Endothelial cell of umbilical vein (primary cell): Measurements from ENCODE around the gene C15orf39. TPM values are rescaled to one million over a fixed set of nuclear protein-coding genes. Genes with fewer than 3 reads are reported as not detected.
A peak's percentile ranks its signal among the peaks of the same experiment; 100 is the strongest.

Experiments
- BruUV-seq: library from RNA; stranded (reverse); fragments of 400-500 nt; replicated peaks from 2 replicates; lab custom pipeline; 2021; lab: Mats Ljungman, UMichigan
- CTCF ChIA-PET: fragments of 300-600, 350-600 bp; sonication (Branson Sonifier 250); formaldehyde crosslinking; loops from one replicate; lab custom pipeline; 2021; ENCODE audit warnings: antibody characterized with exemption, inconsistent platforms; lab: Charles Lee
- POLR2A ChIA-PET: fragments of 300-600, 350-600 bp; sonication (Branson Sonifier 250); formaldehyde crosslinking; loops from one replicate; lab custom pipeline; 2021; ENCODE audit warnings: antibody characterized with exemption, inconsistent platforms; lab: Charles Lee
- DNase-seq: peaks from one replicate; pipeline ENCODE4 v3.0.0-alpha.2; 2011; ENCODE audit warnings: low read depth, low spot score
- FAIRE-seq: peaks from 2 replicates; lab custom pipeline; 2011; peaks lifted over from hg19 to GRCh38; lab: Jason Lieb, UNC
- H2AFZ ChIP-seq: 2 replicates; pipeline ENCODE4 v1.6.0; 2012; ENCODE audit warnings: low read depth, low read length, control low read depth, inconsistent platforms
- H3K27ac ChIP-seq: 2 replicates; pipeline ENCODE4 v1.5.1; 2011; ENCODE audit warnings: low read depth, mild to moderate bottlenecking, control low read depth, low read length, moderate library complexity; ENCODE audit not compliant: insufficient read depth
- H3K27me3 ChIP-seq, 2 experiments: 2 replicates each; pipeline versions ENCODE4 v1.6.0 to v1.6.1; 2011; ENCODE audit warnings: low read length in 2 of 2, mixed read lengths in 1 of 2; ENCODE audit not compliant: control insufficient read depth in 2 of 2, insufficient read depth in 2 of 2
- H3K36me3 ChIP-seq, 2 experiments: 2 replicates in 1 of 2; 3 replicates in 1 of 2; pipeline ENCODE4 v1.5.1; 2011; ENCODE audit warnings: low read length in 2 of 2, mild to moderate bottlenecking in 1 of 2, moderate library complexity in 1 of 2; ENCODE audit not compliant: control insufficient read depth in 2 of 2, insufficient read depth in 2 of 2; ENCODE audit errors: extremely low read depth in 1 of 2
- H3K4me1 ChIP-seq: 3 replicates; pipeline ENCODE4 v1.5.1; 2011; ENCODE audit warnings: mild to moderate bottlenecking, low read length; ENCODE audit not compliant: control insufficient read depth, insufficient read depth; ENCODE audit errors: extremely low read depth
- H3K4me2 ChIP-seq: 2 replicates; pipeline ENCODE4 v1.6.1; 2011; ENCODE audit warnings: low read length, control low read depth, mixed read lengths; ENCODE audit not compliant: insufficient read depth
- H3K4me3 ChIP-seq, 3 experiments: fragments of 200-600 bp in 1 of 3; sonication (generic), shearing (Covaris generic) in 1 of 3; replicated peaks in 1 of 3; 2 replicates each; pipeline ENCODE4 v1.5.1; 2011 to 2016; ENCODE audit warnings: control low read depth in 3 of 3, low read length in 3 of 3, mild to moderate bottlenecking in 2 of 3, inconsistent platforms in 1 of 3, low read depth in 1 of 3, moderate library complexity in 1 of 3; ENCODE audit not compliant: insufficient read depth in 1 of 3
- H3K79me2 ChIP-seq: 2 replicates; pipeline ENCODE4 v1.6.0; 2012; ENCODE audit warnings: low read length, inconsistent platforms; ENCODE audit not compliant: control insufficient read depth, insufficient read depth
- H3K9ac ChIP-seq: replicated peaks from 2 replicates; pipeline ENCODE3; 2011; ENCODE audit warnings: low read length, control low read depth; ENCODE audit not compliant: insufficient read depth; ENCODE audit errors: extremely low read depth
- H3K9me1 ChIP-seq: replicated peaks from 3 replicates; pipeline ENCODE4 v1.6.0; 2011; ENCODE audit warnings: mild to moderate bottlenecking, low read length; ENCODE audit not compliant: control insufficient read depth, insufficient read depth; ENCODE audit errors: extremely low read depth
- H3K9me3 ChIP-seq: replicated peaks from 2 replicates; pipeline ENCODE4 v1.5.1; 2012; ENCODE audit warnings: low read length, inconsistent platforms; ENCODE audit not compliant: control insufficient read depth, insufficient read depth
- H4K20me1 ChIP-seq: replicated peaks from 2 replicates; pipeline ENCODE3; 2011; ENCODE audit warnings: mild to moderate bottlenecking, low read length; ENCODE audit not compliant: control insufficient read depth, insufficient read depth; ENCODE audit errors: extremely low read depth
- CTCF ChIP-seq, 2 donors: IDR thresholded peaks; 1 replicate in 1 of 2; 2 replicates in 1 of 2; pipeline ENCODE4 v1.5.1; 2011; ENCODE audit warnings: low read length in 2 of 2, mild to moderate bottlenecking in 2 of 2, moderate library complexity in 2 of 2, control low read depth in 1 of 2, inconsistent platforms in 1 of 2, low read depth in 1 of 2; ENCODE audit not compliant: insufficient read depth in 1 of 2; ENCODE audit errors: extremely low read depth in 1 of 2
- EZH2 ChIP-seq: IDR thresholded peaks from 2 replicates; pipeline ENCODE4 v1.6.1; 2012; ENCODE audit warnings: borderline replicate concordance, low read depth, mild to moderate bottlenecking, moderate library complexity, low read length, inconsistent platforms; ENCODE audit not compliant: severe bottlenecking
- FOS ChIP-seq: IDR thresholded peaks from 2 replicates; pipeline ENCODE4 v1.6.1; 2011; ENCODE audit warnings: mild to moderate bottlenecking, low read length, moderate library complexity, borderline replicate concordance; ENCODE audit not compliant: insufficient read depth
- GATA2 ChIP-seq: IDR thresholded peaks from 2 replicates; pipeline ENCODE4 v1.7.0; 2011; ENCODE audit warnings: low read depth, mild to moderate bottlenecking, moderate library complexity, mixed read lengths, low read length; ENCODE audit not compliant: insufficient read length, insufficient read depth
- JUN ChIP-seq: IDR thresholded peaks from 2 replicates; pipeline ENCODE4 v1.6.1; 2011; ENCODE audit warnings: borderline replicate concordance, low read depth; ENCODE audit not compliant: insufficient read length, insufficient read depth
- MAX ChIP-seq: IDR thresholded peaks from 2 replicates; pipeline ENCODE4 v1.6.1; 2011; ENCODE audit not compliant: insufficient read depth, insufficient read length
- MYC ChIP-seq: IDR thresholded peaks from one replicate; pipeline ENCODE4 v1.6.1; 2011; ENCODE audit warnings: mild to moderate bottlenecking, low read depth, low read length
- POLR2A ChIP-seq: IDR thresholded peaks from 2 replicates; pipeline ENCODE4 v1.6.1; 2012; ENCODE audit warnings: low read depth, mild to moderate bottlenecking, control low read depth, low read length
- POLR2AphosphoS5 ChIP-seq: IDR thresholded peaks from 2 replicates; pipeline ENCODE4 v1.6.1; 2012; ENCODE audit warnings: low read depth, mild to moderate bottlenecking, control low read depth, low read length, moderate library complexity; ENCODE audit not compliant: insufficient read depth
- dilution Hi-C: fragments of 300-500 bp; cut with MboI; formaldehyde crosslinking; loops from one replicate; pipeline ENCODE4 v1.15.0; 2019; ENCODE audit warnings: low sequenced_read_pairs; ENCODE audit not compliant: extremely low pct_ligation_motif_present
- intact Hi-C: fragments of 100-400 bp; cut with micrococcal nuclease; formaldehyde crosslinking; loops from one replicate; pipeline ENCODE4 v1.10.0; 2022
- polyA plus RNA-seq, 4 experiments: library from polyadenylated mRNA; depleted of rRNA in 3 of 4; stranded (reverse) in 3 of 4; unstranded in 1 of 4; fragments of >200 nt; gene quantifications; 2 replicates each; pipeline versions ENCODE4 v1.2.1 to v1.2.3, GENCODE V29; 2011 to 2012; ENCODE audit warnings: missing spikeins in 1 of 4
- total RNA-seq: library from RNA; stranded (reverse); gene quantifications from 2 replicates; pipeline ENCODE4 v1.2.3, GENCODE V29; 2021

C15orf39 gene
- total and polyA plus RNA-seq, 2 donors (not counting 3 experiments of a cell fraction or from before 2014, with no cell fraction given) = 14.8 to 36.1 TPM

- Histone ChIP-seq H3K4me3 (peak overlapping the region in 2 of 3 experiments; percentile 30 to 37), H4K20me1 (no peaks in the 10 kb centered on the region), H3K4me2 (peak overlapping the region; percentile 38), H3K9ac (no peak overlapping the region), H2AFZ (peak overlapping the region; percentile 90), H3K79me2 (no peaks in the 10 kb centered on the region), H3K9me1 (no peaks in the 10 kb centered on the region), H3K9me3 (no peaks in the 10 kb centered on the region), H3K36me3 (no peaks in the 10 kb centered on the region), H3K27me3 (no peaks in the 10 kb centered on the region), H3K27ac (no peak overlapping the region), H3K4me1 (peaks cover 2% of the 10 kb centered on the region)
- intact Hi-C loops (no loop called here), dilution Hi-C loops (no loop called here)
- TF ChIP-seq POLR2A = no peak
- TF ChIP-seq MYC = no peak
- TF ChIP-seq CTCF (IDR thresholded peaks at IDR 0.05; ENCODE audit: extremely low read depth in 1 of 2, insufficient read depth in 1 of 2, low read depth in 1 of 2, low read length in 2 of 2) = no peak
- TF ChIP-seq EZH2 = no peak
- no peak for TF ChIP-seq MAX
- TF ChIP-seq JUN = no peak
- TF ChIP-seq FOS = no peak
- no peak for TF ChIP-seq GATA2
- TF ChIP-seq POLR2AphosphoS5 = no peak
- DNase-seq = no peak
- no peak for FAIRE-seq
- BruUV-seq = no TSS peak
- POLR2A ChIA-PET = no interaction called here
- CTCF ChIA-PET = interaction anchor here (0.9 to 2.0 kb wide), 3 partner anchors 14 to 149 kb away, joined by 3 to 6 read pairs (median 4); no protein-coding TSS in a partner anchor
Measured at GRCh38 chr15:75178171-75178937, 23.3 kb upstream of the C15orf39 start.
